Measurements from ENCODE around the gene AGBL5.

DNA sequence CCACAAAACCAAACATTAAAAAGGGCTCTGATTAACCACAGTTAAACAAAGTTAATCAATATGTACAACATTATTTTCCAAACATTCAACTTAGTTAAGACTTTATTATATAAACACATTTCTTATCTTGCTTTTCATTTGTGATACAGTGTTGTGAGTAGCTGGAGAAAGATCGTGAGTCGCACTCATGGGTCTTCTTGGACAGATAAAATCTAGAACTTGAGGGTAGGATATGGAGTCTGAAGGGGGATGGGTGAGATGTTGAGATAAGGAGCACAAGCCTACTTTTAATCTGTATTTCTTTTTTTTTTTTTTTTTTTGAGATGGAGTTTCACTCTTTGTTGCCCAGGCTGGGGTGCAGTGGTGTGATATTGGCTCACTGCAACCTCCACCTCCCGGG is 41.3 kb upstream of the AGBL5 start:
- no peak; the same call in 1 of the 2 replicates for TF ChIP-seq GATA2 (IDR thresholded peaks at IDR 0.05; ENCODE audit: low read depth, low read length)
- TF ChIP-seq GATA3 (IDR thresholded peaks at IDR 0.05; ENCODE audit: low read depth, low read length), result no peak
